IPS DF 4.7 (cell line): ENCODE results near the gene MAT1A.
"Not testable (repeated sequence)": the region's sequence is repeated elsewhere in the genome, so short reads cannot be mapped to it uniquely, and the experiment has no call there.

Source experiments
- DNase-seq: peaks from one replicate; pipeline ENCODE4 v3.0.0-alpha.2; 2013; ENCODE audit warnings: low spot score; ENCODE audit errors: extremely low read depth

Gene MAT1A

DNA sequence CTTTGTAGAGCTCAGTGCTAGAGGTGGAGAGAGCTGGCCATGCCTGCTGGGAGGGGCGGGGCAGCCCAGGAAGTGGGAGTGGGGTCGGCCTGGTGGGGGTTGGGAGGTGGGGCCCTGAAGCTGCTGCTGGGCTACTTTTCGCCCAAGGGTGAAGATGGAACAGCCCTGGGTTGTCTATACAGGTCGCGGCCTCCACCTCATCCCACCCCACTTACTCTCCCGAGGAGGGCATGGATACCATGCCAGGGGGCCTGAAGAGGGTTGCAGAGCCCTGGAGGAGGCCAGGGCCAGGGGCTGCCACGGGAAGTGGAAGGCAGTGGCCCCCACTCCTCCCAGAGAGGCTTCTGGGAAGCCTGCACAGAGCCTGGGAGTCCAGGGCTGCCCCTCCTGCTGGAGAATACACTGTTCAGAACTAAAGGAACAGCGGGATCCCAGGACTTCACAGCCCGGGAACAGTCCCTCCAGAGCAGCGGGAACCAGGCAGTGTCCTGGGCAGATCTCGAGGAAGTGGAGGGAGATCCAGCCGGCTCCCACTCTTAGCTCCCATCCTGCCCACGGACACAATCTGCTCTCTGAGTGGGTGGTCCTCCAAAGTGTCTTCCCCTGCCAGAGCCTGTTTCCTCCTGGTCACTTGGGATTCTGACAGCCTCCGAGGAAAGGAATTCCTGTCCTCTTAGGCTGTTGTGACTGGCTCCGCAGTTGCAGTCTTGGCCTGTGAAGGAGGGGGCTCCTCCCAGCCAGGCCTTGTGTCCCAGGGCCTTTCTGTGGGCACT is 23.5 kb downstream of the MAT1A start:
- DNase-seq: no peak

- no peak for DNase-seq
Measured at GRCh38 chr10:80264081-80265056, 25.1 kb downstream of the MAT1A start.

GRCh38 chr10:80261316-80262030 is 28.0 kb downstream of the MAT1A start:
- no peak for DNase-seq

- DNase-seq: no peak
Measured at GRCh38 chr10:80260295-80261243, 28.9 kb downstream of the MAT1A start.

DNA sequence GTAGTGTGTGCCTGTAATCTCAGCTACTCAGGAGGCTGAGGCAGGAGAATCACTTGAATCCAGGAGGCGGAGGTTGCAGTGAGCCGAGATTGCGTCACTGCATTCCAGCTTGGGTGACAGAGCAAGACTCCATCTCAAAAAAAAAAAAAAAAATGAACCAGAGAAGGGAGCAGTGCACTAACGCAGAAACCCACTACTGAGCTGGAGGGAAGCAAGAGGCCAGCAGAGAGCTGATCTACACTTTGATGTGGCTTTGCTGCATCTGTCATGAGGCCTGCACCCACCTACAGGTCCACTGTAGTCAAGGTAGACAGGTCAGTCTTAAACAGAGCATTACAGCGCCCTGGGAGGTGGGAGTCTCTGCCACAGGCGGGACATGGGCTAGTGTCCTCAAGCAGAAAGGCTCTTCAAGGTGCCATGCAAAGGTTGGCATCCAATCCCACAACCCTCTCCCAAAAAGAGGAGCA is 30.0 kb downstream of the MAT1A start:
- no peak for DNase-seq

- not testable (repeated sequence) for DNase-seq
Measured at GRCh38 chr10:80256798-80257197, 32.7 kb downstream of the MAT1A start.

GRCh38 chr10:80254726-80255125 is 34.7 kb downstream of the MAT1A start:
- not testable (repeated sequence) for DNase-seq

DNA sequence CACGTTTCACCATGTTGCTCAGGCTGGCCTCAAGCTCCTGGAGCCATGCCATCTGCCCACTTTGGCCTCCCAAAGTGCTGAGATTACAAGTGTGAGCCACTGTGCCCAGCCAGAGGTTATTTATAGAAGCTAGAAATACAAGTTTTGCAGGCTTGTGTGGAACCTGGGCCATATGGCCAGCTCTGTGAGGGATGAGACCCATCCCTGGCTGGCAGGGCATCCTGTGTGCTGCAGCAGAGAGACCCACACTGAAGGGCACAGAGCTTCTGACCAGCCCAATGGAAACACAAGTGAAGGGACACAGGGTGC is 35.5 kb downstream of the MAT1A start:
- DNase-seq: not testable (repeated sequence)

- DNase-seq: no peak
Measured at GRCh38 chr10:80253266-80253962, 36.0 kb downstream of the MAT1A start.

DNA sequence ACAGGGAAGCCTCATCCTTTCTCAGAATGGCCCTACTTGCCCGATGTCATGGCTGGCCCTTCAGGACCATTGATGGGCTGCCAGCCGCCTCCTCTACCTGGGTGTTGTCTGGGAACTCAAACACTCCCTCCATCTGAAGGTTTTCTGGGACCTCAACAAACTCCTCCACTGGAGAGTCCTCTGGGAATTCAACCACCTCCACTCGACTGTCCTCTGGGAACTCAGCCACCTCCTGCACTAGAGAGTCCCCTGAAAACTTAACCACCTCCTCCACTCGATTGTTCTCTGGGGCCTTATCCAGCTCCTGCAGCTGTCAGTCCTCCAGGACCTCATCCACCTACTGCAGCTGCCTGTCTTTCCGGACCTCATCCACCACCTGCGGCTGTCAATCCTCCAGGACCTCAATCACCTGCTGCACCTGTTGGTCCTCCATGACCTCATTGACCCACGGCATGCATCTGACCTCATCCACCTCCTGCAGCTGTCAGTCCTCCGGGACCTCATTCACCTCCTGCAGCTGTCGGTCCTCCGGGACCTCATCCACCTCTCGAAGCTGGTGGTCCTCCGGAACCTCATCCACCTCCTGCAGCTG is 37.1 kb downstream of the MAT1A start:
- DNase-seq: no peak

GRCh38 chr10:80251703-80252280 is 37.7 kb downstream of the MAT1A start:
- not testable (repeated sequence) for DNase-seq

DNA sequence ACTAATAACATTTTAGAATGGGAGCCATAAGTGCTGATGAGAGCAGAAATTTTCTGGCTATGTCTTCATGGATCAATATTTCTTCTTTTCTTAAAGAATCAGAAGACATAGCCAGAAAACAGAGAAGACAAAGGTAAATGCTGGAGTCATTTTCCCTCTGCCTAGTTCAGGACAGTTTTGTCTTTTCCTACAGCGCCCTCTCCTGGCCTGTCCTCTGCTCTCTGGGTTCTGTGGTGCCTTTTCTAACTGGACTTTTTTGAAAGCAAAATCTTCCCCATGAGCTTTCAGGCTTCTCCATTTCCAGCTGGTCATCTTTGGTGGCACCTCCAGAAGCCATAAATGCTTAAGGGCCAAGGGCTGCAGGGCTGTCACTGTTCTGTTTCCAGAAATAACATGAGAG is 39.1 kb downstream of the MAT1A start:
- DNase-seq: not testable (repeated sequence)

DNA sequence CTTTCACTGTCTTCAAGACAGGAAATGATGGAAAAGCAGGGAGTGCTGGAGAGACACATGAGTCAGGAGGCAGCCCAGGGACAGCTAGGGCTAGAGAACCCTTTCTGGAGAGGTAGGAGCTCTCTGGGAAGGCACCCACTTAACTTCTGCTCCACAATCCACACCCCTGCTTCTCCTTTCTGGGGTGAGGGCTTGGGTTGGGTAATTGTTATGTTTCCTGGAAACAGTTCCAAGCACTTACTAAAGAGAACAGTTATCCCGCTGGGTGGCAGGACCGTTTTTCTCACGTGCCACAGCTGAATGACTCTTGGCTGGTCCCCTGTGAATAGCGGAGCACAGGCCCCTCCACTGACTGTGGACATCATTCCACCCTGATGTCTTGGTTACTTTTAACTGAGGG is 39.6 kb downstream of the MAT1A start:
- DNase-seq: not testable (repeated sequence)

DNA sequence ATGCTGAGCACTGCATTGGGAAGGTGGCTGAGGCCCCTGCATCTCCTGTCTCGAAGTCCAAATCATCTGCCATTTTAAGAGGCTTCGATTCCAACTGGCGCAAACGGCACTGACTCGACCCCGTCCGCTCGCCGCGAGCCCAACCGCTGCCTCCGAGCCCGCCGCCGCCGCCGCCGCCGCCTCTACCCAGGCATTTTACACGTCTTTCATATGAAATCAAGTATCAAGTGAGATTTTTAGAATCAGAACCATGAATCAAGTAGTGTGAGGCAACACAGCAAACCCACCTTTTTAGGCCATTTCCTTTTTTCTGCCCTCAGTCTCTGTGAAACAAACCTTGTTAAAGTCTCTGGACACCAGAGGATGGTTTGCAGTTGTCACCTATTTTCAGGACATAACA is 41.8 kb downstream of the MAT1A start:
- DNase-seq: not testable (repeated sequence)

- not testable (repeated sequence) for DNase-seq
Measured at GRCh38 chr10:80244371-80244770, 45.1 kb downstream of the MAT1A start.

GRCh38 chr10:80242341-80242740 is 47.1 kb downstream of the MAT1A start:
- DNase-seq: not testable (repeated sequence)

DNA sequence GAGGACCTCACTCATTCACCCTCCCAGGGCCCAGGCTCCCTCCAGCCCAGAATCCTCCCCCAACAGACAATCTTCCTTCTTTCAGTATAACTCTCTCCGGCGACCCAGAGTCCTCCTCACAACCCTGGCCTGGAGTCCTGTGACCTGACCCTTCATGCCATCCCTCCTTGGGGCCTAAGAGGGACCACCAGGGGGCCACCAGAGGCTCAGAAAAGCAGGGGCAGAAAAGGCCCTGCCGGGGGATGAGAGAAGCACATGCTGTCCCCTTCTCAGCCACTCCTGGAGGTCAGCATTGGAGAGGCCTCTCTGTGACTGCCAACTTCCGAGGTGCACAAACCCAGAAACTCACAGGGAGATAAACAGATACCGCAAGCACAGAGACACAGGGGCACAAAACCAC is 53.0 kb downstream of the MAT1A start:
- not testable (repeated sequence) for DNase-seq

GRCh38 chr10:80234331-80235235 is 54.9 kb downstream of the MAT1A start:
- DNase-seq: not testable (repeated sequence)
